Measurements from ENCODE around the gene WFDC12.
A peak's percentile ranks its signal among the peaks of the same experiment; 100 is the strongest.
"Not testable (repeated sequence)": the region's sequence is repeated elsewhere in the genome, so short reads cannot be mapped to it uniquely, and the experiment has no call there.

The WFDC12 gene, protein sequence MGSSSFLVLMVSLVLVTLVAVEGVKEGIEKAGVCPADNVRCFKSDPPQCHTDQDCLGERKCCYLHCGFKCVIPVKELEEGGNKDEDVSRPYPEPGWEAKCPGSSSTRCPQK

DNA sequence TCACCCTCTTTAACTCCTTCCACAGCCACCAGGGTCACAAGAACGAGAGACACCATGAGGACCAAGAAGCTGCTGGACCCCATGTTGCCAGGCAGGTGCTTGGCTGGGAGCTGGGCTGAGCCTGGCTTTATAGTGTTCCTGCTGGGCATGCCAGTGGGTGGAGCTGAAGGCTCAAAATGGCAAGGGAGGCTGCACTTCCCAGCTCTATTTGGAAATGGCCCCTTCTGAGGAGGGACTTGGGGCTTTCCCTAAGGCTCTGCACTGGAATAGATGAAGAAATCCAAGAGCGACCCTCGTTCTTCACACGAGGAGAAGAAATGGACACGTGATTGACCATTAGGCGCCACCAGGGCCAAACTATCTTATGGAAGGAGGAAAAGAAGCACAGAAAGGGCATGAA lies at the start of gene WFDC12:
TSS of gene WFDC12 (minus strand) at position 101 of the 400 bp plus-strand sequence. CDS start at position 83, 18 bp downstream.
- no peak for DNase-seq

DNA sequence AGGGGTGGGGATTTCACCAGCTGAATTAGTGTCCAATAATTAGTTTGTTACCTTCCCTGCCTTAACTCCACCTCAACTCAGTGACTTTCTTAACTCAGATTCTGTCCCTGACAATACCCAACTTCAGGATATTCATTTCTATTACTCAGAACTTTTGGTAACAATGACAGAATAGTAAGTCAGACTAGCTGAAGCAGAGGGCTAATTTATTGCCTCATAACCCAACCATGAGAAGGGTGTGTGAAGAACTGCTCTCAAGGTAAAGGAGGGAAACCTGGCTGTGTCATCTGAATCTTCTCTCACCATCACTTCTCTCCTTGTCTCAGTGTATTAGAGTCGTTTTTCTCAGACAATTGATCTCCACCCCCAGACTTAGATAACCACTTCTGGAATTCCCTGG lies 49.3 kb upstream of the WFDC12 start:
- DNase-seq = no peak

DNA sequence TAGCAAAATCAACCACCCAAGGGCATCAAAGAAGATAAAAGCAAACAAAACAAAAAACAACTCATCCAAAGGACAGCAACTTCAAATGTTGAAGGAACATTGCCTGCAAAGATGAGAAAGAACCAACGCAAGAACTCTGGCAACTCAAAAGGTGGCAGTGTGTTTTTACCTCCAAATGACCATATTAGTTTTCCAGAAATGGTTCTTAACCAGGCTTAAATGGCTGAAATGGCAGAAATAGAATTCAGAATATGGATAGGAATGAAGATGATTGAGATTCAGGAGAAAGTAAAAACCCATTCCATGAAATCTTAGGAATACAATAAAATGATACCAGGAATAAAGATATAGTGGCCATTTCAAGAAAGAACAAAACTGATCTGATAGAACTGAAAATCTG lies 40.6 kb upstream of the WFDC12 start:
- no peak for DNase-seq

DNA sequence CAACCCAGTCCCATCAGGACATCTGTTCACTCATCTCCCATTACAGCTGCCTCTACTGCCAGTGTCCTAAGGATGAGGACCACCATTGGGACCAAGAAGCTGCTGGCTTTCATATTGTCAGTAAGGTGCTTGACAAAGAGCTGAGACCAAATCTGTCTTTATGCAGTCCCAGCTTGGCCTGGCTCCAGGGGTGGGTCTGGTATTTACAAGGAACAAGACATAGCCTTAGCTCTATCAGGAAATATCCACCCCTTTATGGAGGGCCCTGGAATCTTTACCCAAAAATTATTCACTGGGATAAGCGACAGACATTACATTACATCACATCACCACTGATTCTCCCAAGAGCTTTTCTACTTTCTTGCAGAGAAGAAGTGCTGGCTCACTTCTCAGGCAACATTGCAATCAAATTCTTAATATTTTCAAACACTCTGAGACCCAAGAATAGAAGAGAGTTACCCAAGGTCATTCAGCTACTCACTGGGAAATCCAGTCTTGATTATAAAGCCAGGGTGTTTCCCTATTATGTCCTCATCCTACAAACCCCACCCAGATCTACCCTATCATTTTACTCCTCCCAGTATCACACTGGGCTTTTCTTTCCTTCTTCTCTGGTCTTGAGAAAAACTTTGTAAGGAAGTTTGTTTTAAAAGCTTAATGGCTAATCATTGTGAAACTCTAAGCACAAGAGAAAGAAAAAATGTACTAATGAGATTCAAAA lies 39.0 kb upstream of the WFDC12 start:
- DNase-seq = no peak

DNA sequence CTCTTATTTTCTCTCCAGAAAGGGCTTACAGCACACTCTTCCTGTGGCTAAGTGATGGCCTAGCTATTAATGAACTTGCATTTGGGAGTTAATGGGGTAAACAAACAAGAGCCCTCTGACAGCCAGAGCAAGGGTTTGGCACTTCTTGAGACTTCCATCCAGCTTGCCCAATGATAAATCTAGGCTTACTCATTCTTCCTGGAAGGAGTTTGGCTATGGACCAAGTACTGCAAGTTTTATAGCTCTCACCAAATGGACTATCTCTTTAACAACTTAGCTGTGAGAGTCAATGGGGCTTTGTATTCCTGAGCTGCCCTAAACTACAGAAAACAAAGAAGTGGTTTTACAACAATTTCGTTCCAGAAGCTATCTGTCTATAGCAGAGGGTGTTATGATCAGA lies 33.7 kb upstream of the WFDC12 start:
- DNase-seq = no peak

DNA sequence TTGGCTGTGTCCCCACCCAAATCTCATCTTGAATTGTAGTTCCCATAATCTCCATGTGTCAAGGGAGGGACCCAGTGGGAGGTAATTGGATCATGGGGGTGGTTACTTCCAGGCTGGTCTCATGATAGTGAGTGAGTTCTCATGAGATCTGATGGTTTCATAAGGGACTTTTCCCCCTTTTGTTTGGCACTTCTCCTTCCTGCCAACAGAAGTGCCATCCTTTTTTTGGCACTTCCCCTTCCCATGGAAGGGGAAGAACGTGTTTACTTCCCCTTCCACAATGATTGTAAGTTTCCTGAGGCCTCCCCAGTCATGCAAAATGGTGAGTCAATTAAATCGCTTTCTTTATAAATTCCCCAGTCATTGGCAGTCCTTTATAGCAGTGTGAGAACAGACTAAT lies 32.4 kb upstream of the WFDC12 start:
- no peak for DNase-seq

DNA sequence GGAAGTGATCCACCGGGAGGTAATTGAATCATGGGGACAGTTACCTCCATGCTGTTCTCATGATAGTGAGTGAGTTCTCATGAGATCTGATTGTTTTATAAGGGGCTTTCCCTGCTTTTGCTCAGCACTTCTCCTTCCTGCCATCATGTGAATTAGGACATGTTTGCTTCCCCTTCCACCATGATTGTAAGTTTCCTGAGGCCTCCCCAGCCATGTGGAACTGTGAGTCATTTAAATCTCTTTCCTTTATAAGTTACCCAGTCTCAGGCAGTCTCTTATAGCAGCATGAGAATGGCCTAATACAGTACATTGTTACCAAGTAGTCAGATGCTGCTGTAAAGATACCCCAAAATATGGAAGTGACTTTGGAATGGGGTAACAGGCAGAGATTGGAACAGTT lies 30.5 kb upstream of the WFDC12 start:
- DNase-seq = not testable (repeated sequence)

DNA sequence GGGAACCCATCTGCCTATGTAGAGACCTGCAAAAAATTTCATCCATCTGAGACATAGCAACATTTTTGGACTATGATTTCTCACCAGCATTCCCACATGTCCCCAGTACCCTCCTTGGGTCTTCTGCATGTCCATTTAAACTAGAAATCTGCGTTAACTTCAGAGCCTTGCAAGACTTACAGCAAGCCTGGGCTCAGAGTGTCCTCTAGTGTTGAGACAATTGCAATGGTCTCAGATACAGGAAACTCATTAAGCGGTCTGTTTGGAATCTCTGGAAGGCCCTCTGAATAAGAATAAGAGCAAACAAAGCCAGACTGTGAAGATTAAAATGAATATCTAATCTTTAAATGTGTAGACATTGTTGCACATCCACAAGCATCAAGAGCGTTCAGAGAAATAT lies 29.9 kb upstream of the WFDC12 start:
- no peak for DNase-seq

DNA sequence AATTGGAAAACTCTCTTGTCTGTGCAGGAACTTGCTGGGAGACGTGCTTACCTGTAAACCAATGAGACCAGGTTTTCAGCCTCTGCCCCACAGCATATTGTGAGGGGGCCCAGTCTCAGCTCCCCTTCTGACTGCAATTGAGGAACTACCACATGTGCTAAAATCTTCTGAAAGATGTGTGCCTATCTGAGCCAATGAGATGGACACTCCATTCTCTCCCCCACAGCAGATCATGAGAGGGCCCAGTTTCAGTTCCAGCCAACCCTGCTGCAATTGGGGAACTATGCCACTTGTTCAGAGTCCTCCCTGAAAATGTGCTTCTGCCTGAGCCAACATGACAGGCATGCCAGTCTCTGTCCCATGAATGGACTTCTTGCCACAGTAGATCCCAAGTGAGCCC lies 29.5 kb upstream of the WFDC12 start:
- peak; percentile 11 for DNase-seq

DNA sequence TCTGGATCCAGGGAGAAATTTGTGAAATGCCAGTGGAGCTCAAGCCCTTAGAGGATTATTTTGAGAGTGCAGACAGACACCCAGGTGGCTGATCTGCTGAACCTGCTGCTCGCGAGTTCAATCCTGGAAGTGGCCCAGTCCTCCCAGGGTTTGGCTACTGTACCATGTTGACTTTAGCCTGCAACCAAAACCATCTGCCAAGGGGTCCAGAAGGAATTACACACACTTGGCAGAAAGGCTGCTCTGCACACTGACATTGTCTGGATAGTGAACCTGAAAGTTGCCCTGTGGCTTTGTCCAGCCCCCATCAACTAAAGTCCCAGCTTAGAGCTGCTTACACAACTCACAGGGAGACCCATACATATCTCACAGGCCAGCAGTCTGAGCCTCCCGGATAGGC lies 28.9 kb upstream of the WFDC12 start:
- no peak for DNase-seq

DNA sequence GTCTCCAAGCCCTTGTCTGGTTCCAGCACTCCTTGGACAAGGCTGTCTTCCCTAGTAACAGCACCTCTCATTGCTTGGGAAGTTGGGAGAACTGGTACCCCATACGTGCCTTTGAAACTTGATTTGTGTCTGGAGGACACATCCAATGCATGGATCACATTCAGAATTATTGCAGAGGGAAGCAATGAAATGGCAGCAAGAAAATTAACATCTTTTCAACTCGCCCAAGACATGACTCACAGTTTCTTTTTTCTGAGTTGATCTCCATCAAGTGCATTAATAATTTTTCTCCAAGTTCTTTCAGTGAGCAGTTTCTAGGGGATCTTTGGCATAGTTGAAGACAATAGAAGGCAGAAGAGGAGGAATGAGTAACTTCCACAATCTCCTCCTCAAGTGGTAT lies 28.1 kb upstream of the WFDC12 start:
- DNase-seq = no peak

DNA sequence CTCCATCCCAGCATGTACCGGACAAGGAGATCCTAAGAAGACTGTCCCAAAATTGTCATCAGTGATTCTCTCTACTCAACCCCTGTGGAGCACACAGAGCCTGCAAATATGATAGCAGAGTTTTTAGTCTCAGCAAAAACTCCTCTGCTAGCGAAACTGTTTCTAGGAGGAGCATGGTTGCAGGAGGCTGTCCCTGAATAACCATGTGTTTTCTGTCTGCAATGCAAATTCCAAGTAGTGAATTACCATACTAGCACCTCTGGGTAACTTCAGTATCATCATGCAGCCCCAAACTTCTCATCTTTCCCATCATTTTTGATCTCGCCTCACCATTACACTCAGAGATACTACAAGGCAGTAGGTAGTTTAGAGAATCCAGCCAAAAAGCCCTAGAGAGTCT lies 24.8 kb upstream of the WFDC12 start:
- no peak for DNase-seq

DNA sequence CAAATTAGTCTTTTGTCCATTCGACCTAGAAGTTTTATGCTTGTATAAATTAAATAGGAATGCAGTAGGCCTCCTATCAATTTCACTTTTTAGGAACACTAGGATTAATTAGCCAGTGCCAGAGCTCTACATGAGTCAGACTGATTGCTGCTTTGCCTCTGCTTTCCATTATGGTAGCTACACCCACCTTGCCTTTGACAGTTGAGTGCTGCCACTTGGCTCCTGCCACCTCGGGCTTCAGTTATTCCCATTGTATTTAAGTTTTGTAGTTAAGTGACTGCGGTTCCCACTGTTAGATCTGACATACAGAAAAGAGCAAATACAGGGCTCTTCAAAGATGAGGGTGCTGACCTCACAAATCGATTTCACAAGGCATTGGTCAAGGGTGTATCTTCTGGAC lies 16.6 kb upstream of the WFDC12 start:
- DNase-seq = no peak

DNA sequence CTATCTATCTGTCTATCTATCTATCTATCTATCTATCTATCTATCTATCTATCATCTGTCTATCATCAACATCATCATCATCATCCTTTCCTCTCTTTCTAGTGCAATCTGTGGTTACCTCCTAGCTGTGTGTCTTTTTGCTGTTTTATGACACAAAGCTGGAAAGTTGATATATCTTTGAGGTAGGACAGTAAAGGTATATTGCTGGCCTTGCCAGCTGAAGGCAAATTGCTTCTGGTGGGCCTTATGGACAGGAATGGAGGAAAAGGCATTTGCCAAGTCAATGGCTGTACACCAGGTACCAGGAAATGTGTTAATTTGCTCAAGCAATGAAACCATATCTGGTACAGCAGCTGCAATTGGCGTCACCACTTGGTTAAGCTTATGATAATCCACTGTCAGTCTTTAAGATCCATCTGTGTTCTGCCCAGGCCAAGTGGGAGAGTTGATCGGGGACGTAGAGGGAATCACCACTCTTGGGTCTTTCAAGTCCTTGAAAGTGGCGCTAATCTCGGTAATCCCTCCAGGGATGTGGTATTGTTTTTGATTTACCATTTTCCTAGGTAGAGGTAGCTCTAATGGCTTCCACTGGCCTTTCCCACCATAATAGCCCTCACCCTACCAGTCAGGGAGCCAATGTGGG lies 15.6 kb upstream of the WFDC12 start:
- not testable (repeated sequence) for DNase-seq

DNA sequence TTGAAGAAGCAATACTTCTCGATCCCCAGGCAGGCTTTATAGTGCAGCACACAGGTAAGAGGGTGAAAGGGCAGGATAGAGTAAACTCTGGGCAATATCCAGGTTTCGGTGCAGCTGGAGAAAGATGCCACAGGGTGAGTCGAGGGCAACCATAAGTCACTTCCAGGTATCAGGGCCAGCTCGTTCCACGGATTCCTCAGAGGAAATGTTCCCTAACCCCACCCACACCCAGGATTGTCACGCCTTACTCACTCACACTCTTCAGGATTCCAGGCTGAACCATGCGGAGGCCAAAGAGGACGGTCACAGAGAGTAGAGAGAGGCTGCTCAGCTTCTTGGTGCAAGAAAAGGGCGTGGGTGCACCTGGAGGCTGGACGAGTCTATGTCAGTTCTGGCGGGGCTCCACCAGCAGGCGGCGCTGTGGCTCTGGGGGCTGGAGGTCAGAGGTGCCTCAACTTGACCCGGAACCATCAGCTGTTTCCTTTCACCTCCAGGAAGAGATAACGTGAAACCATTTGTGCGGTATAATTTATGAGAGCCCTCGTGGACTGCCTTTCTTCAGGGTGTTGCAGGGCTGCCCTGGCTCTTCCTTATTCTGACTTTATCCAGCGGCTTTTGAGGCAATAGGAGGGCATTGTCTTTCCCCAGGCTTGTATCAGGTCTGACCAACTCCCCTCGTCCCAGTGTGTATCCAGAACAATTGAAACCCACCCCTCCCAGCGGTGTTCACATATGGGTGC lies 14.5 kb upstream of the WFDC12 start:
- peak; percentile 31 for DNase-seq

DNA sequence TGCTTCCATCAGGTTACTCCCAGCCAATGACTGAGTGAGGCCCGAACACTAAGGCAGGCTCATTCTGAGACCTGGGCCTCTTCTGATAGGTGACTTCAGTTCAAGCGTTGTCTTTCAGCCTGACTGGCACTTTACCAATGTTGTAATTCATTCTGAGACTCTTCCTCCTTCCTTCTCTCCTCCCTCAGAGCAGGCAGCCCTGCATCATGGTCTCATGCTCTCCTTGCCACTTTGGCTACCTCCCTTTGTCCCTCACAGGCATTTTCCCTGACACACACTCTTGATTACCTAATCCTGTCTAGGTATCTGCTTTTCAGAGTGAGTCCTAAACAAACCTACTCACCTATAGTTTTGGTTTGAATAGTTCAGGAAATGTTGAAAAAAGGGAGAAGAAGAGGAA lies 12.6 kb upstream of the WFDC12 start:
- DNase-seq = no peak

DNA sequence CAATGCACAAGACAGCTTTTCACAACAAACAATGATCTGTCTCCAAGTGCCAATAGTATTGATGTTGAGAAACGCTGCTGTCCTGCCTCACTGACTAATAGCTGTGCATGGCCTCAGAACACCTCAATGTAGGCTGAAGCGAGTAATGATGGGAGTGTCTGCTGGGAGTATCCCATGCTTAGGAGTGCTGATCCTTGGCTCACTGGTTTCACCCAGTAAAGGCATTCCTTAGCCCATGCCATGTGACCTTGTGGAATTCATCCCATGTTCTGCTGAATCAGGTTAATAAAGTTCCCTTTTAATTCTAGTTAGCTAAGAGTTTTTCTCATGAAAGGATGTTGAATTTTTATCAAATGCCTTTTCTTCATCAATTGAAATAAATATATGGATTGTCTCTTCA lies 3.8 kb upstream of the WFDC12 start:
- no peak for DNase-seq

DNA sequence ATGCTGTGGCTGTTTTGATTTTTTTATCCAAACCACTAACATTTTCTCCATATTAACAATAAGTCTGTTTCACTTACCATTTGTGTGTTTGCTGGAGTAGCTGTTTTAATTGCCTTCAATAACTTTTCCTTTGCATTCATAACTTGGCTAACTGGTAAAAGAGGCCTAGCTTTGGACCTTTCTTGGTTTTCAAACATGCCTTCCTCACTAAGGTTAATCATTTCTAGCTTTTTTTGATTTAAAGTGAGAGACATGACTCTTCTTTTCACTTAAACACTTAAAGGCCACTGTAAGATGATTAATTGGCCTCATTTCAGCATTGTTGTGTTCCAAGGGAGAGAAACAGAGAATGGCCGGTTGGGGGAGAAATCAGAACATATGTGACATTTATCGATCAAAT lies 2.9 kb downstream of the WFDC12 start:
- DNase-seq = no peak

DNA sequence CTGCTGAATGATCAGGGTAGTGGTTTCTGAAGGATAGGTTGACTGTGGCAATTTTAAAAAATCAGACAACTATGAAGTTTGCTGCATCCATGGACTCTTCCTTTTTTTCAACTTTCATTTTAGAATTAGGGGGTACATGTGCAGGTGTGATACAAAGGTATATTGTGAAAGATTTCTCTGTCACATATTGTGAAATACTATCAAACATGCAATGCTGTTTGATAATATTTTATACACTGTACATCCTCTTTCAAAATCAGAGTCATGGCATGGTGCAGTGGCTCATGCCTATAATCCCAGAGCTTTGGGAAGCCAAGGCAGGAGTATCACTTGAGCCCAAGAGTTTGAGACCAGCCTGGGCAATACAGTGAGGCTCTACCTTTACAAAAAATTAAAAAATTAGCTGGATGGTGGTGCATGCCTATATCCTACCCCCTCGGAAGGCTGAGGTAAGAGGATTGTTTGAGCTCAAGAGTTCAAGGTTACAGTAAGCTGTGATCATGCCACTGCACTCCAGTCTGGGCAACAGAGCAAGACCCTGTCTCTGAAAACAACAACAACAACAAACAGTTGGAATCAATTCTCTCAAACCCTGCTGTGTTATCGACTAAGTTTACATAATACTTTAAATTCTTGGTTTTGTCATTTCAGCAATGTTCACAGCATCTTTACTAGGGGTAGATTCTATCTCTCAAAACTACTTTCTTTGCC lies 4.6 kb downstream of the WFDC12 start:
- DNase-seq = no peak

DNA sequence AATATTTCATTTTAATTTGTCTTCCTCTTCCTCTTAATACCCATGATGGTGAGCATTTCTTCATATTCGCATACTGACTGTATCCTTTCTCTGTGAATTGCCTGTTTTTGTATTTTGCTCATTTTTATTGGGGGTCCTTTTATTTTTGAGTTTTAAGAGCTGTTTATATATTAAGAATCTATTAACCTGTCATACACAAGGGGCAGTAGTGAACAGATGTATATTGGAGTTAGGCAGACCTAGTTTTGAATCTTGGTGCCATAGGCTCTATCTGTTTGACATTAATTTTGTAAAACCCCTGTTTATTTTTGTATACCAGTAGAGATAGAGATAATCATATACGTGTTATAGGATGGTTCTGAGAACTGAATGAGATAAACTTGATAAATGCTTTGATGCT lies 6.2 kb downstream of the WFDC12 start:
- DNase-seq = no peak

DNA sequence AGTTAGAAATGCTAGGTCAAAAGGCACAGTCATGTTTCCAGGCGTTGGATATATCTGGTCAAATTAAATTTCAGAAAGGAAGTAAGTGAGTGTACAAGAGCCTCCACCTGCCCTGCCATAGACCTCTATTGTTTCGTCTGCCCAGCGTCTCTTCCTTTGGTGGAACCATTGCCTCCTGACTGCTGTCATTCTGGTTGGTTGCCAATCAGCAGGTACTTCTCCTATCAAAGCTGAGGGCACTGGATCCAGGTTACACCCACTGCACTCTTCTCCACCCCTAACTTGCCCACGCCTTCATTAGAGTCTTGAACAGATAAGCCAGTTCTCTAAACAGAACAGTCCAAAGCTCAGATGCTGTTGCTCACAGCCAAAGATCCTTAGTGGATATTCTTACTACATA lies 6.7 kb downstream of the WFDC12 start:
- DNase-seq = no peak

DNA sequence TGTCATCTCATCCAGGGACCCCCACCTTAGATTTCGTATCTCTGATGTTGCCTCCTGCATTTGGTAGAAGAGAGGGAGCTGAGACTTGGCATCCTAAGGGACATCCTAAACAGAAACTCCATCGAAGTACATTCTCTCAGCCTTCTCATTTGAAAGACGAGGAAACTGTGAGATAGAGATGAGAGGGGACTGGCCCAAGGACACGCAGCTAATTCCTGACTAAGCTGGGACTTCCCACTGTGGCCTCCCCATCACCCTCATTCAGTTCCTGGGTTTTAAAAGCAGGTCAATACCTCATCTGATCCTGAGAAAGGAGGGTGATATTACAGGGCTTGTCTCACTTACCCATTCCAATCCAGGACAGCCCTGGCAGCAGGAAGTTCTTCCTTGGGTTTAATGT lies 8.4 kb downstream of the WFDC12 start:
- no peak for DNase-seq

DNA sequence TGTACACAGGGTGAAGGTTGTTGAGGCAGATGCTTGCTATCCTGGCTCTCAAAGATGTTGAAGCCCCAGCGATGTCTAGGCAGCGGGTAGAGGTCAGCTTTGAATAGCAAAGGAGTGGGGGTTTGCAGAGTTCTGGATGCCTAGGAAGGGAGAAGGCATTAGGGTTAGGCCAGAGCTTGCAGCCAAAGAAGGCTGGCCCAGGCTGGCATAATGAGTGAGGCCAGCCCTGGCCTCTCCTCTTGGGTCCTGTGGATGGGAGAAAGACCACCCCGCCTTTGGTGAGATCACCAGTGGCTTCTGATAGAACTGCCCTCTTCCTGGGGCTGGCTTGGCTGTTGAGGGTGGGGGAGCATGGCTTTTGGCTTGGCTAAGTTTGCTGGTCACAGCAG lies 8.9 kb downstream of the WFDC12 start:
- DNase-seq = no peak
